HG03558 (cell line): ENCODE results near the gene EXD3.

Source experiments
- ATAC-seq: cut with Tn5 transposase; IDR thresholded peaks from one replicate; pipeline ENCODE4 v1.9.1; 2021; ENCODE audit warnings: moderate number of reproducible peaks; ENCODE audit not compliant: unreplicated experiment; ENCODE audit errors: extremely low read depth

EXD3 gene

GRCh38 chr9:137301081-137301947 is 121.6 kb downstream of the EXD3 start:
- ATAC-seq, result no peak

GRCh38 chr9:137300567-137301080 is 122.3 kb downstream of the EXD3 start:
- no peak for ATAC-seq

GRCh38 chr9:137299938-137300337 is 123.0 kb downstream of the EXD3 start:
- no peak for ATAC-seq

GRCh38 chr9:137299203-137299565 is 123.8 kb downstream of the EXD3 start:
- ATAC-seq, result no peak

DNA sequence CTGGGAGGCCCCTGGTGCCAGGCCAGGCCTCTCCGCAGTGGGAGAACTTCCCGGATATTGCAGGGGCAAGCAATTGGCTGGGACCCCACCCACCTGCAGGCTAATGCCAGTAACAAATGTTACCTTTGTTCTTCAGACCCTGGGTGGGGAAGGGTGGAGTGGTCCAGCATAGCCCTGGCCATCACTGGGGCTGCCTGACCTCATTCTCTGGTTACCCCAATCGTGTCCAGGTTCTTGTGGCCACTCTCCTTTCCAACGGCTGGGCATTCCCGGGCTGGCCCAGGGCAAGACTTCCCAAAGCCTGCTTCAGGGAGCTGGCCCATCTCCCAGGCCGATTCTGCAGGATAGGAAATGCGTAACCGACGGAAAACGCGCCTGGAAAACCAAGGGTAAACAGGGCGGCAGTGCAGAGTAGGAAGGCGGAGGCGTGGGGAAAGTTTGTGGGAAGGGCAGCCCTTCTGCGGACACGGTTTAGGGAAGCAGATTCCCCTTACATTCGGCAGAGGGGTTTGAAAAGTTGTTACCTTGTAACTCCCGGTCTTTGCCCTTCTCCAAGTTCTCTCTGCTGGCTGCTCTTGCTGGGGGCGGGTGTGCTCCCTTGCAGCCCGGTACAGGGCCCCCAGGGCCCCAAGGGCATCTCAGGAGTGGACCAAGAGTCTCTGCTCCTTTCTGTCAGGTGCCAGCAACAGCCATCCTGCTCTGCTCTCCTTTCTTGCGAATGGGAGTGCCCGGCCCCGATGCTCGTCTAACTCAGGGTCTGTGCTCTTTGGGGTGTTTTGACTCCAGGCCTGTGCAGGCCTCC is 124.4 kb downstream of the EXD3 start:
- no peak for ATAC-seq

GRCh38 chr9:137297966-137298365 is 125.0 kb downstream of the EXD3 start:
- no peak for ATAC-seq

DNA sequence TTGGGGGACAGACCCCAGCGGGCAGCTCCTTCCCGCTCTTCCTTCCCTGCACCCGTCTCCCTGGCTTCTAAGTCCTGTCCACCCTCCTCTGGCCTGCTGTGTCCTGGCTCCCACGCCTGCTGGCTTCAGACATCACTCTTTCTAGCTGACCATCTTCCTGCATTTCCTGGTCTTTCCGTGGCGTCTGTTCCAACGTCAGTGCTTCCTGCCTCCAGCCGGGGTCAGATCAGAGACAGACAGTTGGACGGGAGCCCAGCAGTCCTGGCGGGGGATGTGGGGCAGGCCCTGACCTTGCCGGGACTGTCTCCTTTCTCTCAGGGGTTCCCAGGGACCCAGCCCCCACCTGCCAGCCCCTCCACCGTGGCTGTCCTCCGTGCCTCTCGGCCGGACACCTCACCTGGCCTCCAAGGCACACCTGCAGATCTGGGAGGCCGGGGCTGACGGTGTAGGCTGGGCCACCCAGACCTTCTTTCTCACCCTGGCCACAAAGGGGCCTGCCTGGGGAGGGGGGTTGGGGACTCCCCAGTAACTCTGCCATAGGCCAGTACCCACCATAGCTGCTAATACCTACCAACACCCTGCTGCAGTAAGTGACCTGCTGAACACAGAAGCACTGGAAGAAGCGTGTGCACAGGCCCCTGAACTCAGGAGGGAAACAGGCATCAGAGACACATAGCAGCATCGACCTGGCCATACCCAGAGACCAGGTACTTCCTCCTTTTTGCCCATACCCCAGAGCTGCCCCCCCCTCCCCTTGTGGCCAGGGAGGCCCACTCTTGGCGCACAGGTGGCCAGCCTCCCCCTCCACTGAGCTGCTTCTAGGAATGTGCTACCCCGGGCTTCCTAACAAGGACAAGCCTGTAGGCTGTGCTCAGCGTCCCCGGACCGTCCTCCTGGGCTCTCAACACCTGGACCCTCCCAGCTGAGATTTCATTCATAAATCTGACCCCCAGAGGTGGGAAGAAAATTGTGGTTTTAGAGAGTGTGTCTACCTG is 126.0 kb downstream of the EXD3 start:
- ATAC-seq, result no peak

DNA sequence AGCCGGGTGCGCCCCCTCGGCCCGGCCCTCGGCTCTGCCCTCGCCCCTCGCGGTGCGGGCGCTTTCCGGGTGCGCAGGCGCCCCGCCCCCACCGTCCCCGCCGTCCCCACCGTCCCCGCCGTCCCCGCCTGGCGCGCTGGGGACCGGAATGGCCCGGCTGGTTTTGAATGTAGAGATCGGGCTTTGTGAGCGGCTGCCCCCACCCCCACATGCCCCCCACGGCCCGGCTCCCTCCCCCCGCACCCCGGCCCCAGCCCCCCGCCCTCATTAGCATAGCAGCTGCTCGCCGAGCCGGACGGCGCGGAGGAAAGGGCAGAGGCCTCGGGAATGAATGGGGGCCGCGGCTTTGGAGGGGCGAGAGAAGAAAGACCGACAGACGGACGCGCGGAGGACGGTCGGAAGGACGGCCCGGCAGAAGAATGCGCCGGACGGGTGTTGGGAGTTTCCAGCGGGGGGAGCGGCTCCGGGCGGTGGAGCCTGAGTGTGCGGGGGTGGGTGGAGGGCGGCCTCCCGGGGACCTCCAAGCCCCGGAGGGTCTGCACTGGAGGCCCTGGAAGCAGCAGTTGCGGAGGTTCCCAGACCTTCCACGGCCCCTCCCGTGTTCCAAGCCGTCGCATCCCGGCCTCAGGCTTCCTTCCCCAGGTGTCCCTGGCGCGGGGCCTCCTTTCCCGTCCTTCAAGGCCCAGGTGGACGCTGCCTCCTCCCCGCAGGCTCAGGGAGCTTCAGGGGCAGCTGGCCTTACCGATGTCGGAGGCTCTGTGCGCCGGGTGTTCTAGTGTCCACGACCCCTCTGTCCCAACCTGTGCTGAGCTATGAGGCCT is 126.9 kb downstream of the EXD3 start:
- no peak for ATAC-seq

DNA sequence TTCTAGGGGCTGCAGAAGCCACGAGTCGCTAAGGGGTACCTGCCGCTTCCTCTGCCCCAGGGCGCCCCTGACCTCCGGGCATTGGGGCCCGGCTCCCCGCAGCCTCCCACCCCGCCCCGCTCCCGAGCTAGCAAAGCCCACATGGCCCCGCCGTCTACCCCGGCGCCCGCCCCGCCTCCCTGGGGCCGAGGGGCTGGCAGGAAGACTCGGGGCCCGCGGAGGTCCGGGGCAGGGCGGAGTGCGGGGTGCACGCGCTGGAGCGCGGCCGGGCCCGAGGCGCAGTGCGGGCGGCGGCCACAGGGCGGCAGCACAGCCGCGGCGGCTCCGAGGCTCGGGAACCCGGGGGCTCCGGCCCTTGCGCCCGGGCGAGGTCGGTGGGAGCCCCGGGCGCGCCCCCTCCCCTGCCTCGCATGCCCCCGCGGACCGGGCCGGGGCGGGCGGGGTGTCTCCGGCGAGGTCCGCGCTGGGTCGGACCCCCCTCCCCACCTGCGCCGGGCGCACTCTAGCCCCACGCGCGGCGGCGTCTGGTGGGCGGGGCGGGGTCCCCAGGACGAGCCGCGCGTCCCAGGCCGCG is 127.6 kb downstream of the EXD3 start:
- ATAC-seq, result no peak

GRCh38 chr9:137294681-137295237 is 128.2 kb downstream of the EXD3 start:
- no peak for ATAC-seq

DNA sequence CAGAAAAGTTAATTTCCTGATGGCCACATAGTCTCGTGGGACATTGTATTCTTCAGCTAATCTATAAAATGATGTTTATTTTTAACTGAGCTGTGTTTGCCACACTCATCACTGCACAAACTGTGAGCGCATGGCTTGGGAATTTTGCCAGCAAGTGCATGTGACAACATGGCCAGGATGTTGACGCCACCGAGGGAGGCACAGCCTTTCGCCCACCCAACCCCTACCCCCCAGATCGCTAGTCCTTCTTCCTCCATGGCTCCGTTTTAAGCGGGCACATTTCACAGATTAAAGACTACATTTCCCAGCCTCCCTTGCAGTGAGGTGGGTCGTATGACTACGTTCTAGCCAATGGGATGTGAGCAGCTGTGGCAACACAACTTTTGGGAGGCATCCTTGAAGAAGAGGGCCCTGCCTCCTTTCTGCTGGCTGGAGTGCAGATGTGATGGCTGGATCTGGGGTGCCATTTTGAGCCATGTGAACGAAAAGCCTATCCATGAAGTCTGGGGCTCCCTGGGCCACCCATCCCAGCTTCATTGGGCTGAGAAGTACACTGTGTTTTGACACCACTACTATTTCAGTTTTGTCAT is 128.8 kb downstream of the EXD3 start:
- no peak for ATAC-seq

- ATAC-seq, result no peak
Observed at GRCh38 chr9:137293482-137294090, 129.4 kb downstream of the EXD3 start.

- no peak for ATAC-seq
Observed at GRCh38 chr9:137293094-137293481, 129.9 kb downstream of the EXD3 start.

DNA sequence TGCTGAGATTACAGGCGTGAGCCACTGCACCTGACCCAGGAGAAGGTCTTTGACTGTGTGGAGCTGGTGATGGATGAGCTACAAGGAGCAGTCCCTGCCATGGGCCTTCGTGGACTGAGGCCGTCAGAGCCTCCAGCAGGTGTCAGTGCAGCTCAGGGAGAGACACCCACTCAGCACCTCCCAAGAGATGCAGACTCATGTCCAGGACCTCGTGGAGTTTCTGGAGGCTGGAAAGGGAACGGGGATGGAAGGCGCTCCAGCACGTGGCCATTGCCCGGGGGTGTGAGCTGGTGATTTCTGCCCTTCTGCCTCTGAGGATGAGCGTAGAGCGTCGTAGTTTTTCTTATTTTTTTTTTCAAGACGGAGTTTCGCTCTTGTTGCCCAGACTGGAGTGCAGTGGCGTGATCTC is 136.0 kb downstream of the EXD3 start:
- ATAC-seq, result no peak

DNA sequence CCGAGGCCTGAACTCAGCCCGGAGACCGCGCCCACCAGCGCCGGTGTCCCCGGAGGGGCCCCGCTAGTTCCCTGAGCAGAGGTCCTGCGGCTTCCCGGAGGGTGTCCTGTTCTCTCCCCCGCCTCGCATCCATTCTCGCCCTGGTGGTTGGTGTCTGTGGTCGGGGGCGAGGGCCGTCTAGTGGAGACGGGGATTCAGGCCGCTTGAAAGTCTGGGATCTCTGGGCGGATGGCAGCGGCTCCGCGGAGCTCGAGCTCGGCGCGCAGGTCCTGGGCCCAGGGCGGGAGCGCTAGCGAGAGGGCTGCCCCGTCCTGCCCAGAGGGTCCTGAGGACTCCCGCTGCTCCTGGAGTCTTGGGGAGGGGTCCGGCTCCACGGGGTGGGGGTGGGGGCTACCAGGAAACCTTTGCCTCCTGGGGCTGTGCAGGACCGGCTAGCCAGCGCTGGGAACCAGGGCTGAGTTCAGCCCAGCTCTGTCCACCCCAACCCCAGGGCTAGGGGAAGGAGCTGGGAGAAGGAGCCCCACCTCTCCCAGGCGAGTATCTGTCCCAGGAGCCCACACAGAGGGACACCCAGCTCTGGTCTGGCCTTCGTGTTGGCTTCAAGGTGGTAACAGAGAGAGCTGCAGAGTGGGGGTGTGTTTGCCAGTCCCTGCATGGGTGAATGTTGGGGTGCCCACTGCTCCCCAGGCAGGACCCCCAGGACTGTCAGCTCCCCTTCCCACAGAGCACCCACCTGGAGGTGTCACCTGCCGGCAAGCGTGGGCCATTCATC is 141.4 kb downstream of the EXD3 start:
- ATAC-seq, result no peak

GRCh38 chr9:137280474-137281344 is 142.3 kb downstream of the EXD3 start:
- no peak for ATAC-seq
